SK-N-SH (cell line): ENCODE measurements around the gene RPL18.
A peak's percentile ranks its signal among the peaks of the same experiment; 100 is the strongest.

ENCODE experiments used
- CHD2 ChIP-seq: fragments of 150-350 bp; IDR thresholded peaks from 2 replicates; pipeline ENCODE4 v1.6.1; 2018; ENCODE audit warnings: low read length; ENCODE audit not compliant: partially characterized antibody
- CTCF ChIP-seq: fragments of 200-600 bp; sonication (generic); IDR thresholded peaks from 2 replicates; pipeline ENCODE4 v1.6.1; 2017; ENCODE audit warnings: antibody characterized with exemption, mild to moderate bottlenecking, moderate library complexity
- EP300 ChIP-seq, 2 experiments: IDR thresholded peaks; 2 replicates each; pipeline versions ENCODE4 v1.4.0 to v1.6.1; 2012; ENCODE audit warnings: borderline replicate concordance in 1 of 2, low read depth in 1 of 2, low read length in 1 of 2
- EZH2phosphoT487 ChIP-seq: fragments of 200-600 bp; sonication (generic); IDR thresholded peaks from 2 replicates; pipeline ENCODE4 v1.6.1; 2017; ENCODE audit warnings: low read depth, mixed run types, mild to moderate bottlenecking, antibody characterized with exemption, moderate library complexity, borderline replicate concordance
- MXI1 ChIP-seq: IDR thresholded peaks from 2 replicates; pipeline ENCODE4 v1.6.1; 2012; ENCODE audit warnings: mild to moderate bottlenecking, low read depth, low read length, improper control_type of control experiment
- NRF1 ChIP-seq: IDR thresholded peaks from 2 replicates; pipeline ENCODE4 v1.6.1; 2012; ENCODE audit warnings: low read depth, mild to moderate bottlenecking, low read length
- POLR2AphosphoS5 ChIP-seq: IDR thresholded peaks from 2 replicates; pipeline ENCODE4 v1.6.1; 2012; ENCODE audit warnings: low read depth, low read length
- RAD21 ChIP-seq: IDR thresholded peaks from 2 replicates; pipeline ENCODE4 v1.6.1; 2012; ENCODE audit warnings: mild to moderate bottlenecking, low read length
- YY1 ChIP-seq: IDR thresholded peaks from 2 replicates; pipeline ENCODE4 v1.4.0; 2012; ENCODE audit warnings: low read depth, mild to moderate bottlenecking
- TF ChIP-seq, protein P1 (sequence below): IDR thresholded peaks from 2 replicates; pipeline ENCODE4 v1.4.0; 2012; ENCODE audit warnings: low read depth
- TF ChIP-seq, protein P2 (sequence below): fragments of 150-350 bp; IDR thresholded peaks from 2 replicates; pipeline ENCODE4 v1.6.1; 2017; ENCODE audit warnings: antibody characterized with exemption, low read length, low read depth, borderline replicate concordance

- TF ChIP-seq YY1 (no peak), MXI1 (peak; percentile 57; the same call in 1 of the 2 replicates), CTCF (peak; percentile 95), POLR2AphosphoS5 (no peak), EZH2phosphoT487 (no peak), EP300 (IDR thresholded peaks at IDR 0.05; ENCODE audit: borderline replicate concordance in 1 of 2, low read depth in 1 of 2, low read length in 1 of 2) (no peak), RAD21 (peak; percentile 59), NRF1 (no peak), CHD2 (no peak)
- TF ChIP-seq, protein P1, sequence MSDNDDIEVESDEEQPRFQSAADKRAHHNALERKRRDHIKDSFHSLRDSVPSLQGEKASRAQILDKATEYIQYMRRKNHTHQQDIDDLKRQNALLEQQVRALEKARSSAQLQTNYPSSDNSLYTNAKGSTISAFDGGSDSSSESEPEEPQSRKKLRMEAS = peak; percentile 60
- TF ChIP-seq, protein P2, sequence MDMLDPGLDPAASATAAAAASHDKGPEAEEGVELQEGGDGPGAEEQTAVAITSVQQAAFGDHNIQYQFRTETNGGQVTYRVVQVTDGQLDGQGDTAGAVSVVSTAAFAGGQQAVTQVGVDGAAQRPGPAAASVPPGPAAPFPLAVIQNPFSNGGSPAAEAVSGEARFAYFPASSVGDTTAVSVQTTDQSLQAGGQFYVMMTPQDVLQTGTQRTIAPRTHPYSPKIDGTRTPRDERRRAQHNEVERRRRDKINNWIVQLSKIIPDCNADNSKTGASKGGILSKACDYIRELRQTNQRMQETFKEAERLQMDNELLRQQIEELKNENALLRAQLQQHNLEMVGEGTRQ = no peak
Measured at GRCh38 chr19:48588670-48589401, 30.1 kb downstream of the RPL18 start.
